ENCODE data around the gene ADGRA3.

The ADGRA3 gene

GRCh38 chr4:22413471-22413870 is 102.4 kb downstream of the ADGRA3 start:
- peaks cover 10% of the 10 kb centered on the region; the same call in 1 of the 2 replicates for H3K36me3 ChIP-seq (ENCODE audit: insufficient read depth, low read length)
- H3K4me1 ChIP-seq (ENCODE audit: insufficient read depth, low read length, poor library complexity, severe bottlenecking) = peaks cover 11% of the 10 kb centered on the region
- no peaks in the 10 kb centered on the region for H3K27me3 ChIP-seq (ENCODE audit: insufficient read depth, low read length, poor library complexity, severe bottlenecking)
- TF ChIP-seq EZH2phosphoT487 (IDR thresholded peaks at IDR 0.05; ENCODE audit: borderline replicate concordance) = no peak
- no peak for TF ChIP-seq CTCF (conservative IDR thresholded peaks at IDR 0.05; ENCODE audit: low read length)
- no peaks in the 10 kb centered on the region for H3K79me2 ChIP-seq (ENCODE audit: insufficient read depth, low read length)
- no peaks in the 10 kb centered on the region for H3F3A ChIP-seq (ENCODE audit: low read depth)
- no peak overlapping the region for H3K4me2 ChIP-seq (ENCODE audit: low read depth, low read length, poor library complexity, severe bottlenecking)
- H4K20me1 ChIP-seq (ENCODE audit: insufficient read depth, low read length, poor library complexity, severe bottlenecking) = no peaks in the 10 kb centered on the region
- no peak overlapping the region for H2AFZ ChIP-seq (ENCODE audit: low read length)
- H3K9me2 ChIP-seq (replicated peaks; ENCODE audit: low read depth, low read length) = no peaks in the 10 kb centered on the region
- H3K9ac ChIP-seq (ENCODE audit: low read depth, low read length, poor library complexity, severe bottlenecking) = no peak overlapping the region
- H3K9me3 ChIP-seq (ENCODE audit: insufficient read depth, low read depth, low read length) = no peaks in the 10 kb centered on the region
- no peak overlapping the region for H3K4me3 ChIP-seq (ENCODE audit: low read length, poor library complexity, severe bottlenecking)

GRCh38 chr4:22412013-22412412 is 103.9 kb downstream of the ADGRA3 start:
- H3K9ac ChIP-seq (ENCODE audit: low read depth, low read length, poor library complexity, severe bottlenecking) = no peak overlapping the region

GRCh38 chr4:22410645-22411247 is 105.1 kb downstream of the ADGRA3 start:
- no peaks in the 10 kb centered on the region for H3K9me3 ChIP-seq (ENCODE audit: insufficient read depth, low read depth, low read length)
- H3K4me3 ChIP-seq (ENCODE audit: low read length, poor library complexity, severe bottlenecking) = no peak overlapping the region
- H4K20me1 ChIP-seq (ENCODE audit: insufficient read depth, low read length, poor library complexity, severe bottlenecking) = no peaks in the 10 kb centered on the region
- no peaks in the 10 kb centered on the region for H3F3A ChIP-seq (ENCODE audit: low read depth)
- no peak for TF ChIP-seq EZH2phosphoT487 (IDR thresholded peaks at IDR 0.05; ENCODE audit: borderline replicate concordance)
- peak; percentile 72 for TF ChIP-seq CTCF (conservative IDR thresholded peaks at IDR 0.05; ENCODE audit: low read length)
- H3K36me3 ChIP-seq (ENCODE audit: insufficient read depth, low read length) = peaks cover 15% of the 10 kb centered on the region; the same call in 1 of the 2 replicates
- H3K4me1 ChIP-seq (ENCODE audit: insufficient read depth, low read length, poor library complexity, severe bottlenecking) = no peaks in the 10 kb centered on the region
- no peak overlapping the region for H3K9ac ChIP-seq (ENCODE audit: low read depth, low read length, poor library complexity, severe bottlenecking)
- H3K79me2 ChIP-seq (ENCODE audit: insufficient read depth, low read length) = no peaks in the 10 kb centered on the region
- no peak overlapping the region for H2AFZ ChIP-seq (ENCODE audit: low read length)
- H3K27me3 ChIP-seq (ENCODE audit: insufficient read depth, low read length, poor library complexity, severe bottlenecking) = no peaks in the 10 kb centered on the region
- no peaks in the 10 kb centered on the region for H3K9me2 ChIP-seq (replicated peaks; ENCODE audit: low read depth, low read length)
- H3K4me2 ChIP-seq (ENCODE audit: low read depth, low read length, poor library complexity, severe bottlenecking) = no peak overlapping the region

More at GRCh38 chr4:22412013-22412412, 103.9 kb downstream of the ADGRA3 start:
- no peaks in the 10 kb centered on the region for H4K20me1 ChIP-seq (ENCODE audit: insufficient read depth, low read length, poor library complexity, severe bottlenecking)
- no peak overlapping the region for H3K4me3 ChIP-seq (ENCODE audit: low read length, poor library complexity, severe bottlenecking)
- TF ChIP-seq CTCF (conservative IDR thresholded peaks at IDR 0.05; ENCODE audit: low read length) (no peak), EZH2phosphoT487 (IDR thresholded peaks at IDR 0.05; ENCODE audit: borderline replicate concordance) (no peak)
- no peaks in the 10 kb centered on the region for H3K9me2 ChIP-seq (replicated peaks; ENCODE audit: low read depth, low read length)
- H3K27me3 ChIP-seq (ENCODE audit: insufficient read depth, low read length, poor library complexity, severe bottlenecking) = no peaks in the 10 kb centered on the region
- peaks cover 9% of the 10 kb centered on the region for H3K4me1 ChIP-seq (ENCODE audit: insufficient read depth, low read length, poor library complexity, severe bottlenecking)
- H3K4me2 ChIP-seq (ENCODE audit: low read depth, low read length, poor library complexity, severe bottlenecking) = no peak overlapping the region
- no peaks in the 10 kb centered on the region for H3K9me3 ChIP-seq (ENCODE audit: insufficient read depth, low read depth, low read length)
- peaks cover 10% of the 10 kb centered on the region; the same call in 1 of the 2 replicates for H3K36me3 ChIP-seq (ENCODE audit: insufficient read depth, low read length)
- H3F3A ChIP-seq (ENCODE audit: low read depth) = no peaks in the 10 kb centered on the region
- no peaks in the 10 kb centered on the region for H3K79me2 ChIP-seq (ENCODE audit: insufficient read depth, low read length)
- no peak overlapping the region for H2AFZ ChIP-seq (ENCODE audit: low read length)
